ENCODE data around the gene SLC13A5.
A peak's percentile ranks its signal among the peaks of the same experiment; 100 is the strongest.
"Not testable (repeated sequence)": the region's sequence is repeated elsewhere in the genome, so short reads cannot be mapped to it uniquely, and the experiment has no call there.

SLC13A5 gene

GRCh38 chr17:6683081-6683684, 30.0 kb downstream of the SLC13A5 start:
- no peak for DNase-seq

- DNase-seq: no peak
These were observed 30.8 kb downstream of the SLC13A5 start for GRCh38 chr17:6682339-6682738.

DNA sequence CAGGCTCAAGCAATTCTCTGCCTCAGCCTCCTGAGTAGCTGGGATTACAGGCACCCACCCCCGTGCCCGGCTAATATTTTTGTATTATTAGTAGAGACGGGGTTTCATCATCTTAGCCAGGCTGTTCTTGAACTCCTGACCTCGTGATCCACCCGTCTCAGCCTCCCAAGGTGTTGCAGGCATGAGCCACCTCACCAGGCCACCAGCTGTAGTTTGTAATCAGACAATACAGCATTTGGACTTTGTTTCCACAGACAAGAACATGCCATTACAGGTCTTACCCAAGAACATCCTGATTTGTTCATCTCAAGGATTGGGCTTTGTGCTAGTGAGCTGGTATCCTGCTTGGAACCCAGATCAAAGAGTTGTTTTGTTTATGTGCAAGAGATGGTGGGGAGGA, 31.5 kb downstream of the SLC13A5 start:
- DNase-seq: no peak

- no peak for DNase-seq
These were observed 32.0 kb downstream of the SLC13A5 start for GRCh38 chr17:6681176-6681575.

GRCh38 chr17:6679241-6679640, 33.9 kb downstream of the SLC13A5 start:
- DNase-seq: no peak

GRCh38 chr17:6677946-6678345, 35.2 kb downstream of the SLC13A5 start:
- no peak for DNase-seq

- no peak for DNase-seq
These were observed 35.9 kb downstream of the SLC13A5 start for GRCh38 chr17:6677158-6677831.

DNA sequence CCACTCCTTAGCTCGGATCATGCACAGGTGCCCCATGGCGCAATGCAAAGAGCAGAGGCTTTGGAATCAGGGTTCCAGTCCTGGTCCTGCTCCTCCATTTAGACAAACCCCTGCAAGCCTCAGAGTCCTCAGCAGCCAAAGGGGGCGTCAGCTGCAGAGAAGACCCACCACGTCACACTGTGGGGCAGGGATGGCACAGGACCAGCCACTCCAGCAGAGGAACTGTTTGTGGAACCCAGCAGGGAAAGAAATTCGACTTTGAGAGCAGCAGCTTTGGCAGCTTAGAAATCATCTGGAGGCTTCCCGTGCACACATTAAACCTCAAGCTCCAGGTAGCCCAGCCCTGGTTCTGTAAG, 36.4 kb downstream of the SLC13A5 start:
- DNase-seq: no peak

GRCh38 chr17:6675201-6675825, 37.9 kb downstream of the SLC13A5 start:
- DNase-seq: no peak

- DNase-seq: no peak
These were observed 38.6 kb downstream of the SLC13A5 start for GRCh38 chr17:6674586-6674985.

DNA sequence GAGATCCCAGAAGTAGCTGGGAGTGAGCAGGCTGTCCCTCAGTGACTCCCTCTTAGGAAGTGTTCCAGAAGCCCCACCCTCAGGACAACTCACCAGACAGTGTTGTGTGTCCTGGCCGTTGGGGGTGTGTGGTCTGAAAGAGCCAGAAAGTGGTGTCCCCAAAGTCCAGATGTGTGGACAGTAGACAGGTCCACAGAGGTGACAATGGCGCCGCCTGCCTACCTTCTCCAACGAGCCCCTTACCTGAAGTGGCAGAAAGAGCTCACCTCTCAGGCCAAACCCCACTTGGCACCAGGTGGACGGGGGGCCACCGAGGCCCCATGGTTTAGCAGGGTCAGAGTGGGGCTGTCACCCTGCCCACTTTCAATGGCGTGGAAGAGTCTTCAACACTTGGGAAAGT, 41.7 kb downstream of the SLC13A5 start:
- no peak for DNase-seq

GRCh38 chr17:6670999-6671398, 42.2 kb downstream of the SLC13A5 start:
- no peak for DNase-seq

GRCh38 chr17:6670571-6670970, 42.6 kb downstream of the SLC13A5 start:
- DNase-seq: no peak

DNA sequence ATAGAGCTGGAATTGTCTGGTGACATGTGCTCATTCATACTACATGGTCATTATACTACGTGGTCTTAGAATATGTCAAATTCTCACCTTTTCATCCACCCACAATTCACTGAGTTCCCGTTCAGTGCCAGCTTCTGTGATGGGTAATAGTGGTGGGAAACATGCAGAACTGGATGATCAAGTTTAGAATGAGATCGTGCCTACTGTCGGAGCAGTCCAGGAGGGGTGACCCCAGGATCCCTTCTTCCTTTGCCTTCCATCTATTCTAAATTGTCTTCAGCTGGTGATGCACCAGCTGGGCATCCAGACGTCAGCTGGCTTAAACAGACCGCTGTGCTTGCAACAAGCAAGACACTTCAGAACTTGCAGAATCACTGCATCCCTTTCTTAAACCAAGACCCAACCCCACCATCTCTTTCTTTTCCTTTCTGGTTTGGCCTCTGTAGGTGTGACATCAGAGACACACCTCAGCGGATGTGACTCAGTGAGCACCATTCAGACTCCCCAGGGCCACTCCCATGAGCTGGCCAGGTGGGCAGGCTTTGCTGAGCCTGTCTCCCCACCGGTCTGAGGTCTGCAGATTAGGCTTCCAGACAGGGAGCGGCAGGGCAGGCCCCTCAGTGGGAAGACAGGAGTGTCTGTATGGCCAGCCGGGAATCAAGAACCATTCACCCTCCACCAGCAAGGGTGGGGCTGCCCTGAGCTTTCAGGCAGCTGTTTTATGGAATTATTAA, 43.5 kb downstream of the SLC13A5 start:
- DNase-seq: no peak

GRCh38 chr17:6668727-6669425, 44.3 kb downstream of the SLC13A5 start:
- DNase-seq: no peak

GRCh38 chr17:6668219-6668618, 45.0 kb downstream of the SLC13A5 start:
- DNase-seq: no peak

DNA sequence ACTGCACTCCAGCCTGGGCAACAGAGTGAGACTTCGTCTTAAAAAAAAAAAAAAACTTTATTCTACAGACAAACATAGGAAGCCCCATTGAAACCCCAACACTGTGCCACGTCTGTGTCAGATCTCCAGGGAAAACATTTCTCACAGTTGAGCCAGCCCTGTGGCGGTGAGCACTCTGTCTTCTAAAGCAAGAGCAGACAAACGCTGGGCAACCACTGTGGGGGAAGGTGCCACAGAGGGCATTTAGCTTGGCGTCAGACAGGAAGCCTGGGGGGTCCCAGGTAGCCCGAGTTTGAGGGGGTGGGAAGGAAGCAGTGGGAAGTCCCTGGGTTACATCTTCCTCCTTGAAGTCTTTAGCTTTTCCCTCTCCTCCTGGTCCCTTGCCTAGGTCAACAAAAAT, 45.7 kb downstream of the SLC13A5 start:
- no peak for DNase-seq

- no peak for DNase-seq
These were observed 46.6 kb downstream of the SLC13A5 start for GRCh38 chr17:6666557-6666956.

DNA sequence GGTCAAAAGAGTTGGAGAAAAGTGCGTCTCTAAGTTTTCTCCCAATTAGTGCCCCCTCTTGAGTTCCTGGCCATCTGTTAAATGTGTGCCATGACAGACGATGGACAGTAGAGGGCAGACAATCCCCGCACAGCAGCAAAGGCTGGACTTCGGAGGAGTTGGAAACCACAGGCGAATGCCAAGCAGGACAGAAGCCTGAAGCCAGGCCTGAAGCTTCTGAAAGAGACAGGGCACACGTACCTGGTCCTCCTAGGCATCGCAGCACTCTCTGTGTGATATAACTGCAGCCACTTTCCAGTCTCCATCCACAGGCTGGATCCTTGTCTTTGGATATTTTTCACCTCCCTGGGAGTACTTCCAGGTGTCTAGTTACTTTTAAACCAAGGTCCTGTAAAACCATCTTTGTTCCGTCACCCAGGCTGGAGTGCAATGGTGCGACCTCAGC, 47.1 kb downstream of the SLC13A5 start:
- peak; percentile 65 for DNase-seq

DNA sequence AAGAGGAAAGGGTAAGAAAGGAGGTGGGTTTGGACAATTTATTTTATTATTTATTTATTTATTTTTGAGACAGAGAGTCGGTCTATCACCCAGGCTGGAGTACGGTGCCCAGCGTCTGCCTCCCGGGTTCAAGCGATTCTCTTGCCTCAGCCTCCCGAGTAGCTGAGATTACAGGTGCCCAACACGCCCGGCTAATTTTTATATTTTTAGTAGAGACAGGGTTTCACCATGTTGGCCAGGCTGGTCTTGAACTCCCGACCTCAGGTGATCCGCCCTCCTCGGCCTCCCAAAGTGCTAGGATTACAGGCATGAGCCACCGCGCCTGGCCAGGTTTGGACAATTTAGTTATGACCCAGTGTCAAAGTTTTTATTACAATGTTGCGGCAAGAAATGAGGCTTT, 50.0 kb downstream of the SLC13A5 start:
- not testable (repeated sequence) for DNase-seq

GRCh38 chr17:6661464-6661848, 51.7 kb downstream of the SLC13A5 start:
- no peak for DNase-seq

- no peak for DNase-seq
These were observed 52.2 kb downstream of the SLC13A5 start for GRCh38 chr17:6660805-6661463.

- DNase-seq: no peak
These were observed 53.1 kb downstream of the SLC13A5 start for GRCh38 chr17:6660101-6660500.

Data from activated CD4-positive, alpha-beta T cell treated with anti-CD3 and anti-CD28 coated beads for 48 hours (primary cell).